GM12878 (cell line): ENCODE results near the gene PADI2. TPM values are rescaled to one million over a fixed set of nuclear protein-coding genes. Genes with fewer than 3 reads are reported as not detected.

Experiments used
- CBFB ChIP-seq: IDR thresholded peaks from 2 replicates; pipeline ENCODE4 v1.6.1; 2016; ENCODE audit warnings: antibody characterized with exemption, low read depth
- CHD4 ChIP-seq: fragments of 200-600 bp; sonication (generic); IDR thresholded peaks from 2 replicates; pipeline ENCODE4 v1.6.1; 2016; ENCODE audit warnings: mild to moderate bottlenecking
- EGR1 ChIP-seq, 2 experiments: IDR thresholded peaks; 1 replicate in 1 of 2; 2 replicates in 1 of 2; pipeline ENCODE4 v1.6.1; 2011 to 2012; ENCODE audit warnings: low read depth in 2 of 2, low read length in 2 of 2, borderline replicate concordance in 1 of 2, mild to moderate bottlenecking in 1 of 2, moderate library complexity in 1 of 2
- ETV6 ChIP-seq, 2 experiments: fragments of 450-650 bp in 1 of 2; IDR thresholded peaks in 1 of 2; conservative IDR thresholded peaks in 1 of 2; 2 replicates each; pipeline ENCODE4 v1.6.1; 2014; ENCODE audit warnings: antibody characterized with exemption in 1 of 2, borderline replicate concordance in 1 of 2, low read depth in 1 of 2, mild to moderate bottlenecking in 1 of 2, moderate library complexity in 1 of 2
- GATAD2B ChIP-seq: fragments of 450-650 bp; conservative IDR thresholded peaks from 2 replicates; pipeline ENCODE4 v1.6.1; 2017; ENCODE audit warnings: low read depth, mild to moderate bottlenecking, moderate library complexity
- JUND ChIP-seq: IDR thresholded peaks from 2 replicates; pipeline ENCODE4 v1.6.1; 2012; ENCODE audit warnings: low read depth, mild to moderate bottlenecking, low read length, improper control_type of control experiment, moderate library complexity
- KDM1A ChIP-seq: fragments of 200-600 bp; sonication (generic); IDR thresholded peaks from 2 replicates; pipeline ENCODE4 v1.6.1; 2016; ENCODE audit warnings: borderline replicate concordance
- NFIC ChIP-seq: IDR thresholded peaks from 2 replicates; pipeline ENCODE4 v1.6.1; 2012; ENCODE audit warnings: low read depth, mild to moderate bottlenecking, inconsistent platforms, low read length, moderate library complexity
- NRF1 ChIP-seq: conservative IDR thresholded peaks from 2 replicates; pipeline ENCODE4 v1.6.1; 2011; ENCODE audit warnings: mild to moderate bottlenecking, low read depth, low read length, improper control_type of control experiment
- PAX5 ChIP-seq: IDR thresholded peaks from 2 replicates; pipeline ENCODE4 v1.6.1; 2011; ENCODE audit warnings: low read depth, low read length, borderline replicate concordance
- PML ChIP-seq: IDR thresholded peaks from 2 replicates; pipeline ENCODE4 v1.6.1; 2012; ENCODE audit warnings: low read length, inconsistent platforms
- RAD21 ChIP-seq: IDR thresholded peaks from 2 replicates; pipeline ENCODE4 v1.6.1; 2011; ENCODE audit warnings: mild to moderate bottlenecking, low read depth, low read length, moderate library complexity; ENCODE audit not compliant: insufficient read depth
- RAD51 ChIP-seq: fragments of 450-650 bp; IDR thresholded peaks from 2 replicates; pipeline ENCODE4 v1.6.1; 2016; ENCODE audit warnings: moderate library complexity, mild to moderate bottlenecking, inconsistent platforms
- RFX5 ChIP-seq: IDR thresholded peaks from 2 replicates; pipeline ENCODE4 v1.6.1; 2011; ENCODE audit warnings: low read depth, low read length, improper control_type of control experiment
- RUNX3 ChIP-seq: IDR thresholded peaks from 2 replicates; pipeline ENCODE4 v1.6.1; 2012; ENCODE audit warnings: low read length, inconsistent platforms
- SMAD5 ChIP-seq: IDR thresholded peaks from 2 replicates; pipeline ENCODE4 v1.6.1; 2016; ENCODE audit warnings: antibody characterized with exemption, low read depth
- SMC3 ChIP-seq: IDR thresholded peaks from 2 replicates; pipeline ENCODE4 v1.6.1; 2011; ENCODE audit warnings: low read length, improper control_type of control experiment, borderline replicate concordance
- SREBF1 ChIP-seq: IDR thresholded peaks from 2 replicates; pipeline ENCODE4 v1.6.1; 2012; ENCODE audit warnings: mild to moderate bottlenecking, low read length
- STAT1 ChIP-seq: fragments of 450-650 bp; conservative IDR thresholded peaks from 2 replicates; pipeline ENCODE4 v1.6.1; 2014; ENCODE audit warnings: antibody characterized with exemption, mild to moderate bottlenecking
- STAT3 ChIP-seq: IDR thresholded peaks from 2 replicates; pipeline ENCODE4 v1.6.1; 2011; ENCODE audit warnings: low read depth, low read length, improper control_type of control experiment
- TCF3 ChIP-seq: IDR thresholded peaks from 2 replicates; pipeline ENCODE4 v1.6.1; 2012; ENCODE audit warnings: low read depth, mild to moderate bottlenecking, low read length, borderline replicate concordance; ENCODE audit not compliant: insufficient read depth
- ZNF622 ChIP-seq: fragments of 450-650 bp; IDR thresholded peaks from 2 replicates; pipeline ENCODE4 v1.6.1; 2017; ENCODE audit warnings: mild to moderate bottlenecking, inconsistent platforms
- polyA plus RNA-seq, 11 experiments: library from polyadenylated mRNA; depleted of rRNA in 4 of 11; unstranded in 6 of 11; stranded (reverse) in 5 of 11; fragments of >200 nt; fragmentation: Nextera tagmentation in 4 of 11; fragmentation: Illumina TruSeq in 1 of 11; extraction: Ambion mirVana in 4 of 11; extraction: Trizol in 1 of 11; gene quantifications; 1 replicate in 1 of 11; 2 replicates in 10 of 11; pipeline versions ENCODE4 v1.2.1 to v1.2.3, GENCODE V29; 2011 to 2016; ENCODE audit warnings: inconsistent platforms in 2 of 11, missing spikeins in 2 of 11, low read depth in 1 of 11
- total RNA-seq, 4 experiments: library from RNA; depleted of rRNA in 3 of 4; stranded (reverse); fragments of >200 nt in 3 of 4; fragmentation: Illumina TruSeq in 1 of 4; extraction: Trizol in 1 of 4; gene quantifications; 2 replicates each; pipeline versions ENCODE4 v1.2.1 to v1.2.3, GENCODE V29; 2013 to 2021
- TF ChIP-seq, protein P1 (sequence below): fragments of 450-650 bp; IDR thresholded peaks from 2 replicates; pipeline ENCODE4 v1.6.1; 2018; ENCODE audit warnings: mild to moderate bottlenecking, low read depth, moderate library complexity; ENCODE audit not compliant: partially characterized antibody
- TF ChIP-seq, protein P2 (sequence below): fragments of 450-650 bp; IDR thresholded peaks from 2 replicates; pipeline ENCODE4 v1.6.1; 2017; ENCODE audit warnings: mild to moderate bottlenecking, moderate library complexity
- TF ChIP-seq, protein P3 (sequence below): fragments of 450-650 bp; IDR thresholded peaks from 2 replicates; pipeline ENCODE4 v1.6.1; 2017; ENCODE audit warnings: mild to moderate bottlenecking

PADI2 gene
- total and polyA plus RNA-seq, 10 of the 15 experiments (the other 5 are each of a cell fraction or from before 2014, with no cell fraction given), result 0.05 to 3.0 (median 0.10) TPM; not detected in 1

DNA sequence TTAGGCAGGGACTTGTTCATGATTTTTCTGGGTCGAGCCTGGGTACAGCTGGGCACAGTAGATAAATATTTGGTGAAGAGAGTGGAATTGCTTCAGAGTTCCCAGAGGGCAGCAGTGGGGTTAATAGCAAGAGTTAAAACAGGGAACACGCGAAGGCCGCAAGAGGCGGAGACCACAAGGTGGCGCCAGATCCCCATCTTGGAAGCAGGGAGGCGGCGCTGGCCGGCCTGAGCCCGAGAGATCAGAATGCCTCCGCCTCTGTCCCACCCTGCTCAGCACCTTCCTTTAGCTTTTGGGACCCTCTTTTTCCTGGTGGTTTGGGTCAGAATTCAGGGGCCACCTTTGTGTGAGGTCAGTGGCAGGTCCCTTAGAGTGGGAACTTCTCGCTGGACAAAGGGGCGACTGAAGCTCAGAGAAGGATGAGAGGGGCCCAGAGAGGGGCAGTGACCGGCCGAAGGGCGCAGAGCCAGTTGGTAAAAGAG, 6.5 kb upstream of the PADI2 start (continued):
- TF ChIP-seq GATAD2B (no peak), TCF3 (no peak), STAT1 (no peak), CHD4 (no peak), CBFB (no peak), KDM1A (no peak), ETV6 (conservative IDR thresholded peaks at IDR 0.05 in 1 of 2, IDR thresholded peaks at IDR 0.05 in 1 of 2; ENCODE audit: borderline replicate concordance in 1 of 2, low read depth in 1 of 2) (no peak), RUNX3 (peak; percentile 46), EGR1 (IDR thresholded peaks at IDR 0.05; ENCODE audit: borderline replicate concordance in 1 of 2, low read depth in 2 of 2, low read length in 2 of 2) (no peak), RAD21 (peak; percentile 93), STAT3 (no peak), SREBF1 (no peak), NFIC (no peak), PAX5 (no peak), RAD51 (no peak), SMAD5 (no peak), PML (no peak), JUND (no peak), RFX5 (0 out of 2 replicates have a peak, but pooled peaks have one; percentile 8), ZNF622 (no peak), SMC3 (peak; percentile 99), NRF1 (no peak)
- TF ChIP-seq, protein P1, sequence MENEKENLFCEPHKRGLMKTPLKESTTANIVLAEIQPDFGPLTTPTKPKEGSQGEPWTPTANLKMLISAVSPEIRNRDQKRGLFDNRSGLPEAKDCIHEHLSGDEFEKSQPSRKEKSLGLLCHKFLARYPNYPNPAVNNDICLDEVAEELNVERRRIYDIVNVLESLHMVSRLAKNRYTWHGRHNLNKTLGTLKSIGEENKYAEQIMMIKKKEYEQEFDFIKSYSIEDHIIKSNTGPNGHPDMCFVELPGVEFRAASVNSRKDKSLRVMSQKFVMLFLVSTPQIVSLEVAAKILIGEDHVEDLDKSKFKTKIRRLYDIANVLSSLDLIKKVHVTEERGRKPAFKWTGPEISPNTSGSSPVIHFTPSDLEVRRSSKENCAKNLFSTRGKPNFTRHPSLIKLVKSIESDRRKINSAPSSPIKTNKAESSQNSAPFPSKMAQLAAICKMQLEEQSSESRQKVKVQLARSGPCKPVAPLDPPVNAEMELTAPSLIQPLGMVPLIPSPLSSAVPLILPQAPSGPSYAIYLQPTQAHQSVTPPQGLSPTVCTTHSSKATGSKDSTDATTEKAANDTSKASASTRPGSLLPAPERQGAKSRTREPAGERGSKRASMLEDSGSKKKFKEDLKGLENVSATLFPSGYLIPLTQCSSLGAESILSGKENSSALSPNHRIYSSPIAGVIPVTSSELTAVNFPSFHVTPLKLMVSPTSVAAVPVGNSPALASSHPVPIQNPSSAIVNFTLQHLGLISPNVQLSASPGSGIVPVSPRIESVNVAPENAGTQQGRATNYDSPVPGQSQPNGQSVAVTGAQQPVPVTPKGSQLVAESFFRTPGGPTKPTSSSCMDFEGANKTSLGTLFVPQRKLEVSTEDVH, result no peak
- TF ChIP-seq, protein P2, sequence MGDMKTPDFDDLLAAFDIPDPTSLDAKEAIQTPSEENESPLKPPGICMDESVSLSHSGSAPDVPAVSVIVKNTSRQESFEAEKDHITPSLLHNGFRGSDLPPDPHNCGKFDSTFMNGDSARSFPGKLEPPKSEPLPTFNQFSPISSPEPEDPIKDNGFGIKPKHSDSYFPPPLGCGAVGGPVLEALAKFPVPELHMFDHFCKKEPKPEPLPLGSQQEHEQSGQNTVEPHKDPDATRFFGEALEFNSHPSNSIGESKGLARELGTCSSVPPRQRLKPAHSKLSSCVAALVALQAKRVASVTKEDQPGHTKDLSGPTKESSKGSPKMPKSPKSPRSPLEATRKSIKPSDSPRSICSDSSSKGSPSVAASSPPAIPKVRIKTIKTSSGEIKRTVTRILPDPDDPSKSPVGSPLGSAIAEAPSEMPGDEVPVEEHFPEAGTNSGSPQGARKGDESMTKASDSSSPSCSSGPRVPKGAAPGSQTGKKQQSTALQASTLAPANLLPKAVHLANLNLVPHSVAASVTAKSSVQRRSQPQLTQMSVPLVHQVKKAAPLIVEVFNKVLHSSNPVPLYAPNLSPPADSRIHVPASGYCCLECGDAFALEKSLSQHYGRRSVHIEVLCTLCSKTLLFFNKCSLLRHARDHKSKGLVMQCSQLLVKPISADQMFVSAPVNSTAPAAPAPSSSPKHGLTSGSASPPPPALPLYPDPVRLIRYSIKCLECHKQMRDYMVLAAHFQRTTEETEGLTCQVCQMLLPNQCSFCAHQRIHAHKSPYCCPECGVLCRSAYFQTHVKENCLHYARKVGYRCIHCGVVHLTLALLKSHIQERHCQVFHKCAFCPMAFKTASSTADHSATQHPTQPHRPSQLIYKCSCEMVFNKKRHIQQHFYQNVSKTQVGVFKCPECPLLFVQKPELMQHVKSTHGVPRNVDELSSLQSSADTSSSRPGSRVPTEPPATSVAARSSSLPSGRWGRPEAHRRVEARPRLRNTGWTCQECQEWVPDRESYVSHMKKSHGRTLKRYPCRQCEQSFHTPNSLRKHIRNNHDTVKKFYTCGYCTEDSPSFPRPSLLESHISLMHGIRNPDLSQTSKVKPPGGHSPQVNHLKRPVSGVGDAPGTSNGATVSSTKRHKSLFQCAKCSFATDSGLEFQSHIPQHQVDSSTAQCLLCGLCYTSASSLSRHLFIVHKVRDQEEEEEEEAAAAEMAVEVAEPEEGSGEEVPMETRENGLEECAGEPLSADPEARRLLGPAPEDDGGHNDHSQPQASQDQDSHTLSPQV, result peak; percentile 35; the same call in 1 of the 2 replicates
- TF ChIP-seq, protein P3, sequence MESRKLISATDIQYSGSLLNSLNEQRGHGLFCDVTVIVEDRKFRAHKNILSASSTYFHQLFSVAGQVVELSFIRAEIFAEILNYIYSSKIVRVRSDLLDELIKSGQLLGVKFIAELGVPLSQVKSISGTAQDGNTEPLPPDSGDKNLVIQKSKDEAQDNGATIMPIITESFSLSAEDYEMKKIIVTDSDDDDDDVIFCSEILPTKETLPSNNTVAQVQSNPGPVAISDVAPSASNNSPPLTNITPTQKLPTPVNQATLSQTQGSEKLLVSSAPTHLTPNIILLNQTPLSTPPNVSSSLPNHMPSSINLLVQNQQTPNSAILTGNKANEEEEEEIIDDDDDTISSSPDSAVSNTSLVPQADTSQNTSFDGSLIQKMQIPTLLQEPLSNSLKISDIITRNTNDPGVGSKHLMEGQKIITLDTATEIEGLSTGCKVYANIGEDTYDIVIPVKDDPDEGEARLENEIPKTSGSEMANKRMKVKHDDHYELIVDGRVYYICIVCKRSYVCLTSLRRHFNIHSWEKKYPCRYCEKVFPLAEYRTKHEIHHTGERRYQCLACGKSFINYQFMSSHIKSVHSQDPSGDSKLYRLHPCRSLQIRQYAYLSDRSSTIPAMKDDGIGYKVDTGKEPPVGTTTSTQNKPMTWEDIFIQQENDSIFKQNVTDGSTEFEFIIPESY, result no peak
